ENCODE measurements around the gene HHAT.
A peak's percentile ranks its signal among the peaks of the same experiment; 100 is the strongest.

Gene HHAT

DNA sequence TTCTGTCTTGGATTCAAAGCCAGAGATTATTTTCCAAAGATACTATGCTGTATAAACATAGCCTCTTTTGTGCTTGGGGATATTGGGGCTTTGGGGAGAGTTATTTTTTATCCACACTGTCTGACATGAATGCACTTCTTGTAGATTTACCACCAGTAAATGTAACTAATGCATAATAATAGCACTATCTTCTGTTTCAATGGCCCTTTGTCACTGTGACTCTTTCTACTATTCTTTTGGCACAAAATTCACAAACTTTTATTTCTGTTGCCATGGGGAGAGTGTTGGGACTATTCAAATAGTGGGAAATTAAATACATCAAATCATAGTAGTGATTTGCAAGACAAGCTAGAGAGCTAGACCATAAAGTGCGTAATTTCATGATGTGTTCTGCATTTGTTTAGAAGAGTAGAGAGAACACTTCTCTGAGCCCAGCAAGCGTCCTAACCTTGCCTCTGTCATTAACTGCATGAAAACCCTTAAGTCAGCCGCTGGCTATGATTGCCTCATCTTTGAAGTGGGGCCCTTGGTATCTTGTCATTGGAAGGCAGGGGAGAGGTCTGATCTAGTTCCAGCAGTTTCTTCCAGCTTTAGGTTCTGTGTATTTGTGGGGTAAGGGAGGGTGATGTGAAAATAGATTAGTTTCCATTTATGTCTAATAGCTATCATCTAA is 154.4 kb downstream of the HHAT start:
- no peak for DNase-seq (ENCODE audit: low read depth)
- TF ChIP-seq, protein P1, sequence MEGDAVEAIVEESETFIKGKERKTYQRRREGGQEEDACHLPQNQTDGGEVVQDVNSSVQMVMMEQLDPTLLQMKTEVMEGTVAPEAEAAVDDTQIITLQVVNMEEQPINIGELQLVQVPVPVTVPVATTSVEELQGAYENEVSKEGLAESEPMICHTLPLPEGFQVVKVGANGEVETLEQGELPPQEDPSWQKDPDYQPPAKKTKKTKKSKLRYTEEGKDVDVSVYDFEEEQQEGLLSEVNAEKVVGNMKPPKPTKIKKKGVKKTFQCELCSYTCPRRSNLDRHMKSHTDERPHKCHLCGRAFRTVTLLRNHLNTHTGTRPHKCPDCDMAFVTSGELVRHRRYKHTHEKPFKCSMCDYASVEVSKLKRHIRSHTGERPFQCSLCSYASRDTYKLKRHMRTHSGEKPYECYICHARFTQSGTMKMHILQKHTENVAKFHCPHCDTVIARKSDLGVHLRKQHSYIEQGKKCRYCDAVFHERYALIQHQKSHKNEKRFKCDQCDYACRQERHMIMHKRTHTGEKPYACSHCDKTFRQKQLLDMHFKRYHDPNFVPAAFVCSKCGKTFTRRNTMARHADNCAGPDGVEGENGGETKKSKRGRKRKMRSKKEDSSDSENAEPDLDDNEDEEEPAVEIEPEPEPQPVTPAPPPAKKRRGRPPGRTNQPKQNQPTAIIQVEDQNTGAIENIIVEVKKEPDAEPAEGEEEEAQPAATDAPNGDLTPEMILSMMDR (IDR thresholded peaks at IDR 0.05; ENCODE audit: control insufficient read depth, insufficient read depth, low read depth, low read length, missing control alignments), result no peak

DNA sequence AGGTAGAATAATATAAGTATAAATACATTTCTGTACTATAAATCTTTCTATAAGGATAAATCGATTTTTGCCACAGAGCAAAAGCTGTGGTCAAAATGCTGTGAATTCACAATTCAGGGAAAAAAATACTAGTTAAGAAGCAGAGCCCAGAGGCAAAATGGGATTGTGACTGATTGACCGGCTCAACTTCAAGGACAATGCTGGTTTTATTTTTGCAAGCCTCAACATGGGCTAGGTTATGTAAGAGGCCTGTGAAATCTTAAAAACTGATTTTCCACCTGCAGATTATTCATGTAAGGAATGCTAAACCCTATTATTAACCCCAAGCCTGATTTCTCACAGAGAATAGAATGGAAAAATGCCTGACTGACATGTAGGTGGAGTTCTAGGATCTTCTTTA is 155.1 kb downstream of the HHAT start:
- DNase-seq (ENCODE audit: low read depth), result no peak
- TF ChIP-seq, protein P1 (IDR thresholded peaks at IDR 0.05; ENCODE audit: control insufficient read depth, insufficient read depth, low read depth, low read length, missing control alignments), result no peak

More for the DNA sequence above, 154.4 kb downstream of the HHAT start:
- H3K4me3 ChIP-seq (ENCODE audit: control insufficient read depth, low read depth, low read length), result no peak overlapping the region

DNA sequence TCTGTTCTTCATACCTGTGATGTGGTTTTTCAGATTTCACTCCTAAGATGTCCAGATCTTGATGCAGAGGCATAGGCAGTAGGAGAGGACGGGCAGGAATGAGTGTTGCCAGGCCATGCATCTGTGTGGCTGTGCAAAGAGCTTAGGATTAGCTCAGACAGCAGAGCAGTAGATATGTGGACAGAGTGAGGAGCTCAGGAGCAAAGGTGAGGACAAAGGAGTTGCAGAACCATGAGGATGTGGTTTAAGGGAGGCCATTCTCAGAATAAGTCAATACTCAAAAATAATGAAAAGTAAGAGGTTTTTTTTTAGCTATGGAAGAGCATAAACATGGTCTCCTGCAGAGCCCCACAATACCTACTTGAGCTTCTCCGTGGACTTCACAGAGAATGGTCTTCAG is 158.3 kb downstream of the HHAT start:
- TF ChIP-seq, protein P1 (IDR thresholded peaks at IDR 0.05; ENCODE audit: control insufficient read depth, insufficient read depth, low read depth, low read length, missing control alignments), result no peak
- no peak for DNase-seq (ENCODE audit: low read depth)
- no peak overlapping the region for H3K4me3 ChIP-seq (ENCODE audit: control insufficient read depth, low read depth, low read length)

More for the DNA sequence above, 155.1 kb downstream of the HHAT start:
- H3K4me3 ChIP-seq (ENCODE audit: control insufficient read depth, low read depth, low read length), result no peak overlapping the region

DNA sequence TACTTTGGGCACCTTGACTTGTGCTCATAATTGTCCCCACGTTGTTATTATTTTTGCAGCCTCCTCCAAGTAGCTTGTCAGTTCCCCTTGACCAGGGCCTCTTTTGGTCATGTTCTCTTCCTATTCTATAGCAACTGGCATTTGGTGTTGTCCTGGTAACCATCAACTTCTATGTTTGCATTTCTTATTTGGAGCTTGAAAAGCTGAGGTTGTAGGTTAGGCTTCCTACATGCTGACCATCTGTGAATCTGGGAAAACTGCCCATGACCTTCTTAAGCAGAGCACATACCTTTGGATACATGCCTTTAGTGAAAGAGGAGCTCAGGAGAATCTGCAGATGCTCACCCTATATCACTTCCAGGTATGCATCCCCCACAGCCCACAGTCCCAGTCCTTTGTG is 160.8 kb downstream of the HHAT start:
- TF ChIP-seq, protein P1 (IDR thresholded peaks at IDR 0.05; ENCODE audit: control insufficient read depth, insufficient read depth, low read depth, low read length, missing control alignments), result no peak

DNA sequence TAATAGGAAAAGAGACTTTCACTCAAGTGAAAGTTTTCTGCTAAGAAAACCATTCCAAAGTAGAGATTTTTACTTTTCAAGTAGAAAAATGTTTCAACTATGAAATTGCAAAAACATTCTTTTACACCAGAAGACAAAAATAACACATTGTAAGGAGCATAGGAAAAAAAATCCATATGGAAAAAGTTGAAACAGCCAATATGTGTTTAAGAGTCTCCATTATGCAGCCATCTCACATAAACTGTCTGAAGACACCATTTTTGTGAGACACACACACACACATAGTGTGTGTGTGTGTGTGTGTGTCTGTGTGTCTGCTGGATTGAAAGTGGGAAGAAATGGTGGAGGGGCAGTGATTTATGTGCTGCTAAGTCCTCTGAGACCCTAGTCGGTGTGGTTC is 162.1 kb downstream of the HHAT start:
- no peak for DNase-seq (ENCODE audit: low read depth)
- TF ChIP-seq, protein P1 (IDR thresholded peaks at IDR 0.05; ENCODE audit: control insufficient read depth, insufficient read depth, low read depth, low read length, missing control alignments), result no peak
- H3K4me3 ChIP-seq (ENCODE audit: control insufficient read depth, low read depth, low read length), result no peak overlapping the region

More for the DNA sequence above, 160.8 kb downstream of the HHAT start:
- no peak overlapping the region for H3K4me3 ChIP-seq (ENCODE audit: control insufficient read depth, low read depth, low read length)
- DNase-seq (ENCODE audit: low read depth), result no peak

DNA sequence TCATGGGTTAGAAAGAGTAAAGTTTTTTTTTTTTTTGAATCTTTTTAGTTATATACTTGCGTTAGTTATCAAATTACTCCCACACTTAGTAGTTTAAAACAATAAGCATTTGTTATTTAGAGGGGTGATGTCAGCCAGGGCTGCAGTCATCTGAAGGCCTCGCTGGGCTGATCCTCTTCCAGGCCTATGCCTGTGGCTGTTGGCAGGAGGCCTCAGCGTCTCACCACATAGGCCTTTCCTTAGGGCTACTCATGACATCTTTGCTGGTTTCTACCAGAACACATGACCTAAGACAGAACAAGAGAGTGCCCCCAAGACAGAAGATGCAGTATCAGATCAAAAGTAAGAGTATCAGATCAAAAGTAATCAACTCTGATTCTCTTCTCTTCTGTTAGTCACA is 167.4 kb downstream of the HHAT start:
- no peak overlapping the region for H3K4me3 ChIP-seq (ENCODE audit: control insufficient read depth, low read depth, low read length)
- TF ChIP-seq, protein P1 (IDR thresholded peaks at IDR 0.05; ENCODE audit: control insufficient read depth, insufficient read depth, low read depth, low read length, missing control alignments), result no peak
- DNase-seq (ENCODE audit: low read depth), result peak; percentile 32

Data from AG09309 (cell line).